Left forelimb (tissue), 1 donor: ENCODE results near the gene MBOAT1.
"Not testable (repeated sequence)": the region's sequence is repeated elsewhere in the genome, so short reads cannot be mapped to it uniquely, and the experiment has no call there.

Experiments
- DNase-seq: peaks from one replicate; pipeline ENCODE4 v3.0.0-alpha.2; 2018; ENCODE audit warnings: low spot score

Gene MBOAT1

GRCh38 chr6:20170455-20171148 lies 41.7 kb downstream of the MBOAT1 start:
- DNase-seq: no peak

- DNase-seq: no peak
These were observed 42.5 kb downstream of the MBOAT1 start for GRCh38 chr6:20169786-20170185.

- no peak for DNase-seq
These were observed 43.1 kb downstream of the MBOAT1 start for GRCh38 chr6:20169119-20169557.

GRCh38 chr6:20168690-20169089 lies 43.6 kb downstream of the MBOAT1 start:
- DNase-seq: no peak

- no peak for DNase-seq
These were observed 44.7 kb downstream of the MBOAT1 start for GRCh38 chr6:20167601-20168000.

GRCh38 chr6:20166210-20166609 lies 46.1 kb downstream of the MBOAT1 start:
- DNase-seq: no peak

- no peak for DNase-seq
These were observed 49.8 kb downstream of the MBOAT1 start for GRCh38 chr6:20162515-20162914.

- DNase-seq: no peak
These were observed 51.6 kb downstream of the MBOAT1 start for GRCh38 chr6:20160541-20161283.

- no peak for DNase-seq
These were observed 52.3 kb downstream of the MBOAT1 start for GRCh38 chr6:20159781-20160540.

- no peak for DNase-seq
These were observed 53.2 kb downstream of the MBOAT1 start for GRCh38 chr6:20159098-20159497.

GRCh38 chr6:20158676-20159075 lies 53.6 kb downstream of the MBOAT1 start:
- DNase-seq: no peak

GRCh38 chr6:20156824-20157223 lies 55.4 kb downstream of the MBOAT1 start:
- DNase-seq: no peak

GRCh38 chr6:20154753-20155152 lies 57.5 kb downstream of the MBOAT1 start:
- DNase-seq: no peak

GRCh38 chr6:20153194-20153593 lies 59.1 kb downstream of the MBOAT1 start:
- no peak for DNase-seq

- DNase-seq: no peak
These were observed 63.8 kb downstream of the MBOAT1 start for GRCh38 chr6:20148433-20148832.

GRCh38 chr6:20147469-20147868 lies 64.8 kb downstream of the MBOAT1 start:
- DNase-seq: no peak

GRCh38 chr6:20146831-20147230 lies 65.4 kb downstream of the MBOAT1 start:
- not testable (repeated sequence) for DNase-seq

GRCh38 chr6:20146291-20146690 lies 66.0 kb downstream of the MBOAT1 start:
- DNase-seq: no peak

- DNase-seq: no peak
These were observed 69.4 kb downstream of the MBOAT1 start for GRCh38 chr6:20142866-20143265.

- DNase-seq: no peak
These were observed 70.3 kb downstream of the MBOAT1 start for GRCh38 chr6:20141931-20142330.

- not testable (repeated sequence) for DNase-seq
These were observed 72.9 kb downstream of the MBOAT1 start for GRCh38 chr6:20139127-20139963.

- no peak for DNase-seq
These were observed 74.4 kb downstream of the MBOAT1 start for GRCh38 chr6:20137837-20138236.
